IMR-90 (cell line): ENCODE results near the gene SRSF3. TPM values are rescaled to one million over a fixed set of nuclear protein-coding genes. Genes with fewer than 3 reads are reported as not detected.

ENCODE experiments used
- ATAC-seq: fragments of 200-7000 bp; cut with Tn5 transposase; 2 replicates; pipeline ENCODE4 v1.9.1; 2020; ENCODE audit warnings: low read depth, mild to moderate bottlenecking, moderate library complexity
- BruUV-seq: library from RNA; stranded (reverse); fragments of 400-500 nt; replicated peaks from 2 replicates; lab custom pipeline; 2021; lab: Mats Ljungman, UMichigan
- CTCF ChIA-PET: fragments of 300-600 bp; formaldehyde crosslinking; extraction: SDS; loops from one replicate; lab custom pipeline; 2021; ENCODE audit warnings: antibody characterized with exemption; lab: Yijun Ruan, JAX
- POLR2A ChIA-PET: fragments of 300-600 bp; sonication (Branson Sonifier 250); formaldehyde crosslinking; loops from one replicate; lab custom pipeline; 2022; ENCODE audit warnings: antibody characterized with exemption; ENCODE audit not compliant: unreplicated experiment; lab: Charles Lee
- DNase-seq: peaks from one replicate; pipeline ENCODE4 v3.0.0; 2013
- H2AFZ ChIP-seq: replicated peaks from 2 replicates; pipeline ENCODE3; 2013; ENCODE audit warnings: low read length, mild to moderate bottlenecking; ENCODE audit not compliant: poor library complexity
- H2AK5ac ChIP-seq: 2 replicates; pipeline ENCODE4 v1.6.1; 2013; ENCODE audit warnings: low read depth, low read length, inconsistent platforms
- H2AK9ac ChIP-seq: replicated peaks from 2 replicates; pipeline ENCODE3; 2013; ENCODE audit warnings: mild to moderate bottlenecking, low read depth, low read length, moderate library complexity; ENCODE audit not compliant: poor library complexity
- H2BK120ac ChIP-seq: 2 replicates; pipeline ENCODE4 v1.6.1; 2013; ENCODE audit warnings: low read depth, low read length, inconsistent platforms
- H2BK15ac ChIP-seq: 3 replicates; pipeline ENCODE4 v1.6.1; 2013; ENCODE audit warnings: low read depth, low read length, inconsistent platforms
- H2BK20ac ChIP-seq: 2 replicates; pipeline ENCODE4 v1.6.1; 2013; ENCODE audit warnings: low read depth, mild to moderate bottlenecking, inconsistent platforms, low read length, moderate library complexity
- H2BK5ac ChIP-seq: 2 replicates; pipeline ENCODE4 v1.6.1; 2013; ENCODE audit warnings: mild to moderate bottlenecking, low read depth, low read length, inconsistent platforms; ENCODE audit not compliant: poor library complexity, severe bottlenecking
- H3K14ac ChIP-seq: replicated peaks from 2 replicates; pipeline ENCODE4 v1.6.1; 2013; ENCODE audit warnings: low read depth, low read length, inconsistent platforms
- H3K18ac ChIP-seq: 2 replicates; pipeline ENCODE4 v1.6.1; 2013; ENCODE audit warnings: low read depth, low read length, control low read depth
- H3K23ac ChIP-seq: 2 replicates; pipeline ENCODE4 v1.6.1; 2013; ENCODE audit warnings: low read depth, low read length, inconsistent platforms
- H3K27ac ChIP-seq: 2 replicates; pipeline ENCODE4 v1.5.1; 2013; ENCODE audit warnings: mild to moderate bottlenecking, control low read depth, low read length; ENCODE audit not compliant: insufficient read depth
- H3K27me3 ChIP-seq: 2 replicates; pipeline ENCODE4 v1.6.1; 2013; ENCODE audit warnings: low read length; ENCODE audit not compliant: control insufficient read depth, insufficient read depth
- H3K36me3 ChIP-seq: 2 replicates; pipeline ENCODE4 v1.6.1; 2013; ENCODE audit warnings: low read length, mixed read lengths; ENCODE audit not compliant: control insufficient read depth, insufficient read depth
- H3K4ac ChIP-seq: 2 replicates; pipeline ENCODE4 v1.6.1; 2013; ENCODE audit warnings: low read depth, low read length, inconsistent platforms
- H3K4me1 ChIP-seq: 2 replicates; pipeline ENCODE4 v1.6.1; 2013; ENCODE audit warnings: low read length, mixed read lengths; ENCODE audit not compliant: control insufficient read depth, insufficient read depth
- H3K4me2 ChIP-seq: 2 replicates; pipeline ENCODE4 v1.6.1; 2013; ENCODE audit warnings: low read depth, mild to moderate bottlenecking, control low read depth, low read length, moderate library complexity
- H3K4me3 ChIP-seq: 2 replicates; pipeline ENCODE4 v1.5.1; 2013; ENCODE audit warnings: low read depth, mild to moderate bottlenecking, control low read depth, low read length, moderate library complexity; ENCODE audit not compliant: insufficient read depth
- H3K56ac ChIP-seq: 2 replicates; pipeline ENCODE4 v1.6.1; 2013; ENCODE audit warnings: low read length, inconsistent platforms; ENCODE audit not compliant: insufficient read depth; ENCODE audit errors: extremely low read depth
- H3K79me1 ChIP-seq, 2 experiments: 2 replicates each; pipeline ENCODE4 v1.6.1; 2013; ENCODE audit warnings: low read length in 2 of 2, inconsistent platforms in 1 of 2, low read depth in 1 of 2
- H3K9ac ChIP-seq: 2 replicates; pipeline ENCODE4 v1.6.1; 2013; ENCODE audit warnings: low read depth, low read length, control low read depth
- H3K9me1 ChIP-seq: 2 replicates; pipeline ENCODE4 v1.6.1; 2013; ENCODE audit warnings: low read length, inconsistent platforms; ENCODE audit not compliant: insufficient read depth
- H3K9me3 ChIP-seq: 2 replicates; pipeline ENCODE4 v1.6.1; 2013; ENCODE audit warnings: low read length; ENCODE audit not compliant: control insufficient read depth, insufficient read depth
- H4K20me1 ChIP-seq: 2 replicates; pipeline ENCODE4 v1.6.1; 2013; ENCODE audit warnings: low read length, inconsistent platforms; ENCODE audit not compliant: insufficient read depth
- H4K5ac ChIP-seq: 2 replicates; pipeline ENCODE4 v1.6.1; 2013; ENCODE audit warnings: mild to moderate bottlenecking, low read depth, low read length, control low read depth
- H4K8ac ChIP-seq, 2 experiments: 2 replicates each; pipeline ENCODE4 v1.6.1; 2013; ENCODE audit warnings: low read depth in 2 of 2, low read length in 2 of 2, control low read depth in 1 of 2, inconsistent platforms in 1 of 2
- H4K91ac ChIP-seq: 2 replicates; pipeline ENCODE4 v1.6.1; 2013; ENCODE audit warnings: low read depth, low read length, inconsistent platforms; ENCODE audit not compliant: insufficient read depth
- CEBPB ChIP-seq: IDR thresholded peaks from 2 replicates; pipeline ENCODE4 v1.6.1; 2012; ENCODE audit warnings: low read depth, low read length, improper control_type of control experiment
- FOS ChIP-seq: fragments of 150-350 bp; IDR thresholded peaks from 2 replicates; pipeline ENCODE4 v1.6.1; 2016; ENCODE audit warnings: low read depth, low read length
- SMC3 ChIP-seq: fragments of 150-350 bp; IDR thresholded peaks from 2 replicates; pipeline ENCODE4 v1.6.1; 2016; ENCODE audit warnings: low read depth, mild to moderate bottlenecking, antibody characterized with exemption, low read length, moderate library complexity
- WGBS, 2 experiments: methylation state at CpG; one replicate each; pipeline versions ENCODE4 v1.1.5 to v1.1.7; 2013; ENCODE audit warnings: missing lambda C conversion rate in 2 of 2; ENCODE audit not compliant: insufficient read length in 1 of 2; ENCODE audit errors: extremely low coverage in 2 of 2; 5-methylcytosine and 5-hydroxymethylcytosine counted together
- dilution Hi-C: fragments of 300-500 bp; cut with HindIII; formaldehyde crosslinking; loops from one replicate; pipeline ENCODE4 v1.14.3; 2018; ENCODE audit warnings: low sequenced_read_pairs; ENCODE audit not compliant: unreplicated experiment
- in situ Hi-C: fragments of 300-500 bp; cut with MboI; formaldehyde crosslinking; loops from 3 replicates; pipeline ENCODE4 v1.14.3; 2019; ENCODE audit warnings: low sequenced_read_pairs, inconsistent platforms, mixed read lengths
- intact Hi-C: fragments of 100-400 bp; cut with micrococcal nuclease; formaldehyde crosslinking; loops from 2 replicates; pipeline ENCODE4 v1.10.0; 2022
- polyA plus RNA-seq, 3 experiments: library from polyadenylated mRNA; depleted of rRNA; stranded (reverse); fragments of >200 nt; gene quantifications; 2 replicates each; pipeline ENCODE4 v1.2.3, GENCODE V29; 2012; ENCODE audit warnings: low replicate concordance in 1 of 3
- total RNA-seq: library from RNA; depleted of rRNA; stranded (reverse); fragments of >200 nt; gene quantifications from 2 replicates; pipeline ENCODE4 v1.2.3, GENCODE V29; 2012
- TF ChIP-seq, protein P1 (sequence below): fragments of 150-350 bp; IDR thresholded peaks from 2 replicates; pipeline ENCODE4 v1.6.1; 2016; ENCODE audit warnings: low read depth, mild to moderate bottlenecking, low read length, moderate library complexity, borderline replicate concordance

The SRSF3 gene
- total and polyA plus RNA-seq, 2 of the 4 experiments (the other 2 are of a cell fraction): 237 to 297 TPM

DNA sequence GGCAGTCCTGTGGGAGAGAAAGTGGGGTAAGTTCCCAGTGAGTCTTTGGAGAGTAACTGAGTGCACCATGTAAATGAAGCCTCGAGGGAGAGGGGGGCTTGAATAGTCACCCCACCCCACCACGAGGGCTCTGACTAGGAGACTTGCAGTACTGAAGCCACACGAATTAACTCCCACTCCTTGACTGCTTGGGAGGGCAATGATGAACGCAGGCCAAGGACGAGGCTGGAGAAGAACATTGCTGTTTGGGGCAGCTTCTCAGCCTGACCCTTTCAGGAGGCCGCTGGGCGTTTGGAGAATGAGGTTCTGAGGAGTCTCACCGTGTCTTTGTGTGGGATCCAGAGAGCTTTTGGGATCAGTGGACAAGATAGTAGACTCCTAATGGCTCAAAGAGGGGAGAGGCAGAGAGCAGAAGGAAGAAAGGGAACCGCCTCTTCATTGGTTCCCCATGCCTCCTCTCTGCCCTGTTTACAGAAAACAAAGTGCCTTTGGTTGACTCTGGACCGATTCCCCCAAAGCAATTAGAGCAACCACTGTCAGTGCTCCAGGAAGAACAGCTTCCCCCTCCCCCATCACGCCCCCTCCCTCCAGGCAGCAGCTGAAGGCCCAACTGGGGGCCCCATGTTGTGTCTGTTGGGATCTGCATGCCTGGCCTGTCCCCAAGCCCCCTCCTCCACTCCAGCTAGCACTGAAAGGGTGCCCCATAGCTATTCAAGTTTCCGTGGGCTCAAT, 42.7 kb downstream of the SRSF3 start (continued):
- TF ChIP-seq FOS: no peak

- CTCF ChIA-PET: no interaction called here
- Histone ChIP-seq H2AK5ac (no peak overlapping the region), H3K4me3 (no peak overlapping the region), H3K56ac (no peak overlapping the region), H3K27ac (no peak overlapping the region), H3K4ac (no peak overlapping the region), H3K18ac (no peak overlapping the region), H3K36me3 (no peaks in the 10 kb centered on the region), H3K23ac (no peak overlapping the region), H3K9me3 (no peaks in the 10 kb centered on the region), H3K4me1 (peaks cover 9% of the 10 kb centered on the region), H3K9me1 (peaks cover 9% of the 10 kb centered on the region; the same call in 1 of the 2 replicates), H3K4me2 (no peak overlapping the region), H2BK15ac (no peak overlapping the region), H2BK5ac (no peak overlapping the region), H4K5ac (no peak overlapping the region), H3K14ac (no peak overlapping the region), H3K9ac (no peak overlapping the region), H4K20me1 (no peaks in the 10 kb centered on the region), H2AFZ (no peak overlapping the region), H3K79me1 (peaks cover 0 to 9% of the 10 kb centered on the region in 2 experiments; a peak in 1 of 4 replicates), H2BK120ac (no peak overlapping the region), H3K27me3 (no peaks in the 10 kb centered on the region), H4K8ac (no peak overlapping the region), H2BK20ac (no peak overlapping the region), H4K91ac (no peak overlapping the region), H2AK9ac (no peak overlapping the region)
- TF ChIP-seq, protein P1, sequence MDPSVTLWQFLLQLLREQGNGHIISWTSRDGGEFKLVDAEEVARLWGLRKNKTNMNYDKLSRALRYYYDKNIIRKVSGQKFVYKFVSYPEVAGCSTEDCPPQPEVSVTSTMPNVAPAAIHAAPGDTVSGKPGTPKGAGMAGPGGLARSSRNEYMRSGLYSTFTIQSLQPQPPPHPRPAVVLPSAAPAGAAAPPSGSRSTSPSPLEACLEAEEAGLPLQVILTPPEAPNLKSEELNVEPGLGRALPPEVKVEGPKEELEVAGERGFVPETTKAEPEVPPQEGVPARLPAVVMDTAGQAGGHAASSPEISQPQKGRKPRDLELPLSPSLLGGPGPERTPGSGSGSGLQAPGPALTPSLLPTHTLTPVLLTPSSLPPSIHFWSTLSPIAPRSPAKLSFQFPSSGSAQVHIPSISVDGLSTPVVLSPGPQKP: no peak
- no peak for TF ChIP-seq SMC3
- TF ChIP-seq CEBPB: peak; percentile 16; the same call in 1 of the 2 replicates
- in situ Hi-C loops: no loop called here
- ATAC-seq (no peak), DNase-seq (no peak)
- dilution Hi-C loops: no loop called here
- no TSS peak for BruUV-seq
- intact Hi-C loops: no loop called here
- POLR2A ChIA-PET: no interaction called here
- WGBS, 2 experiments: no CpG with 5 or more reads among the region's 3 CpGs
Observed at GRCh38 chr6:36638579-36638978, 44.4 kb downstream of the SRSF3 start.
